Neural cell (in vitro differentiated cells): Measurements from ENCODE around the gene CASP12. TPM values are rescaled to one million over a fixed set of nuclear protein-coding genes. Genes with fewer than 3 reads are reported as not detected.

Source experiments
- H2AFZ ChIP-seq: fragments of 200-600, 300-800 bp; sonication (generic), shearing (Covaris generic); 2 replicates; pipeline ENCODE4 v1.6.0; 2014; ENCODE audit warnings: low read depth, mild to moderate bottlenecking, antibody characterized with exemption, low read length, moderate library complexity
- H3F3A ChIP-seq: fragments of 200-600 bp; shearing (Covaris generic); 2 replicates; pipeline ENCODE4 v1.6.1; 2016; ENCODE audit warnings: mild to moderate bottlenecking, moderate library complexity, mixed read lengths, antibody characterized with exemption, low read length; ENCODE audit not compliant: insufficient read depth, poor library complexity, severe bottlenecking
- H3K27ac ChIP-seq: fragments of 200-600, 300-800 bp; sonication (generic), shearing (Covaris generic); 2 replicates; pipeline ENCODE4 v1.5.1; 2014; ENCODE audit warnings: mild to moderate bottlenecking, low read length, moderate library complexity
- H3K27me3 ChIP-seq: fragments of 300-800, 200-600 bp; sonication (generic), shearing (Covaris generic); 2 replicates; pipeline ENCODE4 v1.6.0; 2014; ENCODE audit warnings: mild to moderate bottlenecking, low read depth, low read length, moderate library complexity; ENCODE audit not compliant: insufficient read depth
- H3K36me3 ChIP-seq: fragments of 300-800, 200-600 bp; sonication (generic), shearing (Covaris generic); 2 replicates; pipeline ENCODE4 v1.5.1; 2014; ENCODE audit warnings: mild to moderate bottlenecking, antibody characterized with exemption, low read length, moderate library complexity; ENCODE audit not compliant: insufficient read depth
- H3K4me2 ChIP-seq: fragments of 300-800, 200-600 bp; sonication (generic), shearing (Covaris generic); 2 replicates; pipeline ENCODE4 v1.6.0; 2014; ENCODE audit warnings: mild to moderate bottlenecking, low read length
- H3K4me3 ChIP-seq: fragments of 300-800, 200-600 bp; sonication (generic), shearing (Covaris generic); 2 replicates; pipeline ENCODE4 v1.5.1; 2014; ENCODE audit warnings: mild to moderate bottlenecking, low read length, moderate library complexity
- H3K79me2 ChIP-seq: fragments of 200-600 bp; shearing (Covaris generic); replicated peaks from 2 replicates; pipeline ENCODE4 v1.6.0; 2014; ENCODE audit warnings: mild to moderate bottlenecking, low read length, moderate library complexity; ENCODE audit not compliant: insufficient read depth
- H3K9ac ChIP-seq: fragments of 300-800, 200-600 bp; sonication (generic), shearing (Covaris generic); 2 replicates; pipeline ENCODE4 v1.6.1; 2016; ENCODE audit warnings: mild to moderate bottlenecking, low read length, mixed read lengths
- H3K9me2 ChIP-seq: fragments of 200-600 bp; shearing (Covaris generic); 2 replicates; pipeline ENCODE4 v1.6.1; 2016; ENCODE audit warnings: mild to moderate bottlenecking, low read length, mixed read lengths; ENCODE audit not compliant: insufficient read depth
- H3K9me3 ChIP-seq: fragments of 200-600, 300-800 bp; sonication (generic), shearing (Covaris generic); 2 replicates; pipeline ENCODE4 v1.6.1; 2016; ENCODE audit warnings: mild to moderate bottlenecking, mixed run types, low read length, moderate library complexity, mixed read lengths
- H4K20me1 ChIP-seq: fragments of 200-600 bp; shearing (Covaris generic); 2 replicates; pipeline ENCODE4 v1.6.1; 2016; ENCODE audit warnings: mild to moderate bottlenecking, mixed run types; ENCODE audit not compliant: insufficient read depth
- EP300 ChIP-seq: fragments of 450-650 bp; conservative IDR thresholded peaks from 2 replicates; pipeline ENCODE4 v1.6.1; 2014; ENCODE audit warnings: antibody characterized with exemption, mild to moderate bottlenecking, moderate library complexity; ENCODE audit not compliant: poor library complexity, severe bottlenecking
- EZH2 ChIP-seq: fragments of 200-600, 300-800 bp; shearing (Covaris generic), sonication (generic); IDR thresholded peaks from 2 replicates; pipeline ENCODE4 v1.6.1; 2014; ENCODE audit warnings: antibody characterized with exemption, low read length, borderline replicate concordance, mild to moderate bottlenecking; ENCODE audit not compliant: insufficient read depth, poor library complexity, severe bottlenecking
- MXI1 ChIP-seq: fragments of 450-650 bp; conservative IDR thresholded peaks from 2 replicates; pipeline ENCODE4 v1.6.1; 2014; ENCODE audit warnings: antibody characterized with exemption, mild to moderate bottlenecking; ENCODE audit not compliant: poor library complexity, severe bottlenecking
- POLR2AphosphoS5 ChIP-seq: IDR thresholded peaks from 2 replicates; pipeline ENCODE4 v1.6.1; 2012
- RAD21 ChIP-seq: fragments of 450-650 bp; conservative IDR thresholded peaks from 2 replicates; pipeline ENCODE4 v1.6.1; 2014; ENCODE audit warnings: antibody characterized with exemption, mild to moderate bottlenecking, moderate library complexity
- REST ChIP-seq: IDR thresholded peaks from 2 replicates; pipeline ENCODE4 v1.6.1; 2012; ENCODE audit warnings: borderline replicate concordance
- SMC3 ChIP-seq: fragments of 450-650 bp; conservative IDR thresholded peaks from 2 replicates; pipeline ENCODE4 v1.6.1; 2014; ENCODE audit warnings: antibody characterized with exemption, mild to moderate bottlenecking, moderate library complexity; ENCODE audit not compliant: poor library complexity
- TAF1 ChIP-seq: IDR thresholded peaks from 2 replicates; pipeline ENCODE4 v1.6.1; 2012; ENCODE audit warnings: low read depth
- polyA plus RNA-seq: library from polyadenylated mRNA; depleted of rRNA; stranded (reverse); fragments of >200 nt; gene quantifications from 2 replicates; pipeline ENCODE4 v1.2.3, GENCODE V29; 2014
- TF ChIP-seq, protein P1 (sequence below): fragments of 450-650 bp; IDR thresholded peaks from 2 replicates; pipeline ENCODE4 v1.5.1; 2014; ENCODE audit warnings: antibody characterized with exemption, mild to moderate bottlenecking, moderate library complexity; ENCODE audit not compliant: poor library complexity, severe bottlenecking

CASP12 gene
- polyA plus RNA-seq, 1 donor from 2014 or later = not detected

DNA sequence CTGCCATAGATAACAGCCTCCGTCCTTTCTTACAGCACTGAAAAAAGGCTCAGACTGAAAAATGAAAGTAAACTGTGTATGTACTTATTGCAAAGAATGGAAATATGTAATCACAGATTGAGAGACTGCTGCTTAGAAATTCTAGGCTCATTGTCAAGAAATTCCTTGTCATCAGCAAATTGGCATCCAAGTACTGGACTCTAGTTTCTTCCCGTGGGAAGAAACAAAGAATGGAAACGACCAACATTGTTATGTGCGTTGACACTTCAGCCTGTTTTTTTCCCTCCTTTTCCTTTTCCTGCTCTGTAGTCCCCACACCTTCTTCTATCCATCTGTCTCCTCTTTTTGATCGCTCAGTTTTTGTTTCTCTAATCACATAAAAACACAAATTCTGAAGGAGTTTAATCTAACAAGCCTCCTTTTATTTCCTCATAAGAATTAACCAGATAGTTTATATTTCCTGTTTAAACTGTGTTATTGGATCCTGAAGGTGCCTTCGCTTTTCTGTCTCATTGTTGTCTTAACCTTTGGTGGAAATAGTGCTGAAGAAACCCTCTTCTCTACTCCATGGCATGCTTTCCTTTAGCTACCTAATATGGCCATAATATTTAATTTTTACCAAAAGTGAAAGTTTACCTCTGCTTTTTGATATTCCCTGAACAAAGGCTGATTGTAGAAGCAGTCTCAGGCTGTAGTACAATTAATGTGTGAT is 20.0 kb upstream of the CASP12 start:
- H3K9ac ChIP-seq = no peak overlapping the region
- H3K4me3 ChIP-seq = no peak overlapping the region
- H2AFZ ChIP-seq = no peak overlapping the region

DNA sequence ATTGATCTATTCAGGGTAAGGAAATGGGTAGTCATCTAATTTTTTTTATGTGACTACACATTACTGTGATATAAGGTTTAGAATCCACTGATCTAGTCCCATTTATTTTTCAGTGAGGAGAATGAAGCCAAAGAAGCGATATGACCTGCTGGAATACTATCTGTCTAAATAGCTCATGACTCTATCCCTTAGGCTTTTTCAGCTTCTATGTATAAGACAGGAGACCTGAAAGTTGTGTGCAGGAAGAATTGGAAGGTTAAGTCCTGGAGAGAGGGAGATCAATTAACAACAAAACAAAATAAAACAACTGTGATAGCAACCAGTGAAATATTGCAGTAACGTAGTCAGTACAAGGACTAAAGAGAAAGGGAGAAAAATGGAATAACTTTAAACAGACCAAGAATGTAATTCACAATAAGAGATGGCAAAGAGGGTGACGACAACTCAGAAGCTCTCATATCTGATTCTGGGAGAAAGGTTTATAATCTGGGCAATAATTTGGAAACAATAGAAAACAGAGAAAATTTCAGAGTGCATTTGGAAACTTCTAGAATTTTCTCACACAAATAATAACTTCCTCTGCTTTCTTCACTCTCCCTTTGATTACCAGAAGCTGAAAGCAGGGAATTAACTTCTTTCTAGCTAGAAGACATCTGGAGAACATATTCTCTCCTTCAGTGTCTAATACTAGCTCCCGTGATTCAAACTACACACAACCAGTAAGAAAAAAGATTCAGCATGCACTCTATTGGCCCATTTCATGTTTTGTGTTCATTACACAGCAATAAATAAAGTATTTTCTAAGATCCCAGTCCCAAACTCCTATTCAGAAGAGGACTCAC is 19.2 kb upstream of the CASP12 start:
- H3K9me2 ChIP-seq = no peaks in the 10 kb centered on the region
- no peaks in the 10 kb centered on the region for H3K9me3 ChIP-seq
- no peaks in the 10 kb centered on the region for H3K27me3 ChIP-seq
- TF ChIP-seq RAD21 (no peak), TAF1 (no peak), SMC3 (no peak), EP300 (no peak), MXI1 (no peak), REST (no peak), POLR2AphosphoS5 (no peak), EZH2 (no peak)
- TF ChIP-seq, protein P1, sequence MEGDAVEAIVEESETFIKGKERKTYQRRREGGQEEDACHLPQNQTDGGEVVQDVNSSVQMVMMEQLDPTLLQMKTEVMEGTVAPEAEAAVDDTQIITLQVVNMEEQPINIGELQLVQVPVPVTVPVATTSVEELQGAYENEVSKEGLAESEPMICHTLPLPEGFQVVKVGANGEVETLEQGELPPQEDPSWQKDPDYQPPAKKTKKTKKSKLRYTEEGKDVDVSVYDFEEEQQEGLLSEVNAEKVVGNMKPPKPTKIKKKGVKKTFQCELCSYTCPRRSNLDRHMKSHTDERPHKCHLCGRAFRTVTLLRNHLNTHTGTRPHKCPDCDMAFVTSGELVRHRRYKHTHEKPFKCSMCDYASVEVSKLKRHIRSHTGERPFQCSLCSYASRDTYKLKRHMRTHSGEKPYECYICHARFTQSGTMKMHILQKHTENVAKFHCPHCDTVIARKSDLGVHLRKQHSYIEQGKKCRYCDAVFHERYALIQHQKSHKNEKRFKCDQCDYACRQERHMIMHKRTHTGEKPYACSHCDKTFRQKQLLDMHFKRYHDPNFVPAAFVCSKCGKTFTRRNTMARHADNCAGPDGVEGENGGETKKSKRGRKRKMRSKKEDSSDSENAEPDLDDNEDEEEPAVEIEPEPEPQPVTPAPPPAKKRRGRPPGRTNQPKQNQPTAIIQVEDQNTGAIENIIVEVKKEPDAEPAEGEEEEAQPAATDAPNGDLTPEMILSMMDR = no peak
- H4K20me1 ChIP-seq = no peaks in the 10 kb centered on the region
- no peak overlapping the region for H2AFZ ChIP-seq
- H3K27ac ChIP-seq = no peak overlapping the region
- H3K79me2 ChIP-seq = no peaks in the 10 kb centered on the region
- H3K36me3 ChIP-seq = no peaks in the 10 kb centered on the region
- no peak overlapping the region for H3K9ac ChIP-seq
- no peaks in the 10 kb centered on the region for H3F3A ChIP-seq
- H3K4me2 ChIP-seq = no peak overlapping the region
- H3K4me3 ChIP-seq = no peak overlapping the region

More for the DNA sequence above, 20.0 kb upstream of the CASP12 start:
- Histone ChIP-seq H3K9me3 (no peaks in the 10 kb centered on the region), H3F3A (no peaks in the 10 kb centered on the region), H4K20me1 (no peaks in the 10 kb centered on the region), H3K9me2 (no peaks in the 10 kb centered on the region), H3K36me3 (no peaks in the 10 kb centered on the region), H3K4me2 (no peak overlapping the region), H3K27me3 (no peaks in the 10 kb centered on the region), H3K27ac (no peak overlapping the region), H3K79me2 (no peaks in the 10 kb centered on the region)
- no peak for TF ChIP-seq REST
- no peak for TF ChIP-seq RAD21
- no peak for TF ChIP-seq EZH2
